GM18507 (cell line): ENCODE data around the gene FAM120B.
"Not testable (repeated sequence)": the region's sequence is repeated elsewhere in the genome, so short reads cannot be mapped to it uniquely, and the experiment has no call there.

ENCODE experiments used
- DNase-seq: peaks from one replicate; pipeline ENCODE4 v3.0.0; 2011; ENCODE audit warnings: low read depth; ENCODE audit not compliant: insufficient read length; ENCODE audit errors: extremely low spot score
- FAIRE-seq: peaks from 2 replicates; lab custom pipeline; 2011; peaks lifted over from hg19 to GRCh38; lab: Jason Lieb, UNC

Gene FAM120B

GRCh38 chr6:170370416-170370815, 63.9 kb downstream of the FAM120B start:
- FAIRE-seq (no peak), DNase-seq (peak; percentile 11)

GRCh38 chr6:170371080-170371479, 64.5 kb downstream of the FAM120B start:
- DNase-seq = no peak
- no peak for FAIRE-seq

- DNase-seq (no peak), FAIRE-seq (no peak)
Measured at GRCh38 chr6:170371588-170371987, 65.0 kb downstream of the FAM120B start.

- FAIRE-seq (no peak), DNase-seq (no peak)
Measured at GRCh38 chr6:170372380-170373325, 66.1 kb downstream of the FAM120B start.

- DNase-seq (no peak), FAIRE-seq (no peak)
Measured at GRCh38 chr6:170374571-170375444, 68.2 kb downstream of the FAM120B start.

- FAIRE-seq = no peak
- no peak for DNase-seq
Measured at GRCh38 chr6:170375661-170376060, 69.1 kb downstream of the FAM120B start.

- no peak for DNase-seq
- FAIRE-seq = no peak
Measured at GRCh38 chr6:170376386-170377043, 70.0 kb downstream of the FAM120B start.

- DNase-seq (no peak), FAIRE-seq (no peak)
Measured at GRCh38 chr6:170378502-170378901, 71.9 kb downstream of the FAM120B start.

- DNase-seq (no peak), FAIRE-seq (no peak)
Measured at GRCh38 chr6:170381562-170381961, 75.0 kb downstream of the FAM120B start.

- DNase-seq (no peak), FAIRE-seq (no peak)
Measured at GRCh38 chr6:170383466-170384035, 77.0 kb downstream of the FAM120B start.

- DNase-seq = no peak
- FAIRE-seq = no peak
Measured at GRCh38 chr6:170385506-170385905, 78.9 kb downstream of the FAM120B start.

- no peak for FAIRE-seq
- DNase-seq = no peak
Measured at GRCh38 chr6:170388113-170388512, 81.6 kb downstream of the FAM120B start.

- FAIRE-seq = no peak
- no peak for DNase-seq
Measured at GRCh38 chr6:170393033-170393432, 86.5 kb downstream of the FAM120B start.

- FAIRE-seq = no peak
Measured at GRCh38 chr6:170393807-170394399, 87.3 kb downstream of the FAM120B start.

GRCh38 chr6:170394980-170395379, 88.4 kb downstream of the FAM120B start:
- FAIRE-seq = no peak
- DNase-seq = no peak

More at GRCh38 chr6:170393807-170394399, 87.3 kb downstream of the FAM120B start:
- no peak for DNase-seq

GRCh38 chr6:170398743-170399369, 92.3 kb downstream of the FAM120B start:
- DNase-seq, FAIRE-seq: not testable (repeated sequence)

- DNase-seq, FAIRE-seq: not testable (repeated sequence)
Measured at GRCh38 chr6:170399955-170400558, 93.5 kb downstream of the FAM120B start.

GRCh38 chr6:170402318-170403040, 95.9 kb downstream of the FAM120B start:
- FAIRE-seq (no peak), DNase-seq (no peak)
